Prostate gland (tissue), 2 donors: ENCODE measurements around the gene COX7C.

Source experiments
- CTCF ChIP-seq, 4 experiments: fragments of 200-600 bp in 2 of 4; fragments of 450-650 bp in 2 of 4; sonication (generic) in 2 of 4; IDR thresholded peaks; 1 replicate in 3 of 4; 2 replicates in 1 of 4; pipeline ENCODE4 v1.5.1; 2016 to 2019; ENCODE audit warnings: antibody characterized with exemption in 4 of 4, mild to moderate bottlenecking in 2 of 4, moderate library complexity in 2 of 4
- POLR2A ChIP-seq: fragments of 450-650 bp; IDR thresholded peaks from one replicate; pipeline ENCODE4 v1.6.1; 2016; ENCODE audit warnings: antibody characterized with exemption, mild to moderate bottlenecking
- POLR2AphosphoS5 ChIP-seq: sonication (generic); formaldehyde crosslinking; IDR thresholded peaks from one replicate; pipeline ENCODE4 v1.6.1; 2017; ENCODE audit warnings: antibody characterized with exemption

GRCh38 chr5:86572825-86573517 is 44.8 kb upstream of the COX7C start:
- TF ChIP-seq CTCF (IDR thresholded peaks at IDR 0.05) (no peak), POLR2AphosphoS5 (no peak), POLR2A (no peak)
